Inferior parietal cortex (tissue), 1 donor: Measurements from ENCODE around the gene BLCAP.

Source experiments
- DNase-seq: peaks from one replicate; pipeline ENCODE4 v3.0.0-alpha.2; 2016; ENCODE audit errors: extremely low spot score

The BLCAP gene

DNA sequence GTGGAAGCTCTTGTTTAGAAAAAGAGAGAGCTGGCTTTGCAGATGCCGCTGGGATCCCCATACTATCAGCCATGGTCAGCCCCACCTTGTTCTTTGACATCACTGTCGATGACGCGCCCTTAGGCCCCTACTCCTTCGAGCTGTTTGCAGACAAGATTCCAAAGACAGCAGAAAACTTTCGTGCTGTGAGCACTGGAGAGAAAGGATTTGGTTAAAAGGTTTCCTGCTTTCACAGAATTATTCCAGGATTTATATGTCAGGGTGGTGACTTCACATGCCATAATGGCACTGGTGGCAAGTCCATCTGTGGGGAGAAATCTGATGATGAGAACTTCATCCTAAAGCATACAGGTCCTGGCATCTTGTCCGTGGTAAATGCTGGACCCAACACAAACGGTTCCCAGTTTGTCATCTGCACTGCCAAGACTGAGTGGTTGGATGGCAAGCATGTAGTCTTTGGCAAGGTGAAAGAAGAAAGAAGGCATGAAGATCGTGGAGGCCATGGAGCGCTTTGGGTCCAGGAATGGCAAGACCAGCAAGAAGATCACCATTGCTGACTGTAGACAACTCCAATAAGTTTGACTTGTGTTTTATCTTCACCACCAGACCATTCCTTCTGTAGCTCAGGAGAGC, 2.4 kb upstream of the BLCAP start:
- DNase-seq, result no peak

DNA sequence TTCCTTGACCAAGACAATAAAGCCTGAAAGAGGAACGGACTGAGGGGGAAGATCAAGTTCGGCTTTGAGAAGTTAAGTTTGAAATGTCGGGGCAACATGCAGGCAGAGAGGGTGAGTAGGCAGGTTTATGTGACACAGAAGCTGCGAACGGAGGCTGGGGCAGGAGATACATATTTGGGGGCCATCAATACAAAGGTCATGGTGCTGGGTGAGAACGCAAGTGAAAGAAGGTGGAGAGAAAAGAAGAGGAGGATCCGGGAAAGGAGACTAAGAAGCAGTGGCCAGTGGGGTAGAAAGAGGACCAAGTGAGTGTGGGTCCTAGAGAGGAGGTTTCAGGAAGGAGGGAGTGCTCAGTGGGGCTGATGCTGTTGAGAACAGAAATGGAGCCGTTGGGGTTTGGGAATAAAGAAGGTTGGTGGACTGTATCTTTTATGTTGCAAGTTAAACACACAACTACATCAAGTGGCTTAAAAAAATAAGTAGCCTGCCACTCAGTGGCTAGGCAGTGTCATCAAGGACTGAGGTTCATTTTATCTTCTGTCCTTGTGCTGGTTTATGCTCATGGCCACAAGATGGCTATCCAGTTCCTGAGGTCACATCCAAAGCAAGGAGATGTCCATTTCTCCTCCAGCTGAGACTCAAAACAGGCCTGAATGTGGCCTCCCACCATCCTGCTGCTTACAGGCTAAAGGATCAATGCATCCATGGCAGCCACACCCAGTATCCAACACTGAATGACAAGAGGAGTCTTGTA, 1.7 kb upstream of the BLCAP start:
- DNase-seq, result no peak

DNA sequence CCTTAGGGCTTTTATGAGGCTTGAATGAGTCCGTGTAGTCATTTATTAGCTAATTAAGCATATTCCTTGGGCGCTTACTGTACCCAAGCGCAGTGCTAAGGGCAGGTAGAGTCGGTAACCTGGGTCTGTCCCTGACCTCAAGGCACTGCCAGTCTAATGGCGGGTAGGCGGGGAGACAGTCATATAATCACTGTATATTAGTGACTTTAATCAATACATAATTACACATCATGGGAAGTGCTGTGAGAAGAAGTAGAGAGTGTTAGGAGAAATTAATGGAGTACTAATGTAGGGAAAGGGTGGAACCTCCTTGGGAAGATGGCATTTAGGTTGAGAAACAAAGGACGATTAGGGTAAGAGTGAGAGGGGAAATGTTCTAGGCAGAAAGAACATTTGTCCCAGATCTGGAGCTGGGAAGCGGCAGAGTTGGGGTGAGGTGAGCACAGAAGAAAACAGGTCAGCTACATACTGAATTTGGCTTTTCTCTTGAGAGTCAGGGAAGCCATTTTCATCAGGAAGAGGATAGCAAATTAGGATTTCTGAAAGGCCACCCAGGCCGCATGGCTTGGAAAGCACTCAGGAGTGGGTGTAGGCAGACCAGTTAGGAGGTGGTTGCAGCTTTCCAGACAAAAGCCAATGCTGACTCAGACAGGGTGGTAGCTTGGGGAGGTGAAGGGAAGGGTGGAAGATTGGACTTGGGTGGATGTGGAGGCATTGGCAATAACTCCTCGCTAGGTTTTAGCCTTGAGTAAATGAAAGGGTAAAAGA, 954 bp upstream of the BLCAP start:
- no peak for DNase-seq

DNA sequence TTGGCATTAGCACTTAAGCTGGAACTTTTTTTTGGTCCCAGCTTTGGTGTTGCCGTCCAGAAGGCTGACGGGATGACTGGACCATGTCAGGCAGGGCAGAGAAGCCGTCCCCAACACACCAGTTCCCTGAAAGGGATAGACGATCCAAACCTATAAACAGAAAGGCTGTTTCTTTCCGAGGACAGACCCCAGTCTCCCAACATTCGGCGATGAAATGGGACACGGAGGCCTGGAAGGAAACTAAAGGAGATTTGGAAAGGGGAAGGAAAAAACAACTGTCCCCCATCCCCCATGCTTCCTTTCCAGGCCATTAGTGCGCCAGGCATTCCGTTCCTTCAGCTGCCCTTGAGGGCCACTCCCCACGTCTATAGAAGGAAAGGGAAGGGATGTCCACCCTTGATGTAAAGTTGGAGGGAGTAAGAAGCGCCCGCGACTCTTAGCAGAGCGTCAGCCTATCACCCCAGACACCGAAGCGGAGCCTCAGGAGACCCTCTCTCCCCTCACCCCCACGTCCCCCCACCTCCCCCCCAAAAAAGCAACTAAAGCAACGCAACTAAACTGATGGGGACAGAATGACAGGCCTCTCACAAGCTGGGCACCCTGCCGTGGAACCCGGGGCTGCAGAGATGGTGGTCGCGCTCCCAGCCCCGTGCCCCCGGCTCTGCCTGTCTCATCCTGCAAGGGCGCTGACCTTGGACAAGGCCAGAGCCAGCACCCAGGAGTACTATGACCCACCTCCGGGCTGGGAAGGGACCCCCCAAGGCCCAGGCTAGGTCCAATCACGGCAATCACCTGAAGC, 638 bp downstream of the BLCAP start:
- no peak for DNase-seq

DNA sequence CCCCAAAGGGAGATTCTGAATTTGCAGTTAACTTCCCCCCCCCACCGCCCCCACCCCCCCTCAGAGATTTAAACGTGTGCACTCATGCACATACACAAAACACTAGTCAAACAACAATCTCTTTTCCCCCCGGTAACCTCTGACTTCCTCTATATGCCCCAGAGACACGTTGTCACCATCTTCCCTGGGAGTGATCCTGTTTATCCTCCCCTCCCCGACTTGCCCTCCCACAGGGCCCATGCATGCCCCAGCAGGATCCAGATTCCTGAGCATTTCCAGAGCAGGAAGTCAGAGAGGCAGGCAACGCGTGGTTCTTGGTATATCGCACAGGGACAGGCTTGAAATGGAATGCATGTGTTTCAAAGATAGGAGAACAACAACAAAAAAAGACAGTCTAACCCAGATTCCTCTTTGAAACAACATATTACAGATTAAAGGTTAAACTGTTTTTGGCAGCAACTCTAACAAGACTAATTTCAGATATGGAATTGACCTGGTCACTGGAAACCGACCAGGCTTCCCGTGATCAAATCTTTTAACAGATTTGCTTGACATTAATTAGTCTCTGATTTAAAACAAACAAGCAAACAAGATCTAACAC, 1.3 kb downstream of the BLCAP start:
- no peak for DNase-seq

DNA sequence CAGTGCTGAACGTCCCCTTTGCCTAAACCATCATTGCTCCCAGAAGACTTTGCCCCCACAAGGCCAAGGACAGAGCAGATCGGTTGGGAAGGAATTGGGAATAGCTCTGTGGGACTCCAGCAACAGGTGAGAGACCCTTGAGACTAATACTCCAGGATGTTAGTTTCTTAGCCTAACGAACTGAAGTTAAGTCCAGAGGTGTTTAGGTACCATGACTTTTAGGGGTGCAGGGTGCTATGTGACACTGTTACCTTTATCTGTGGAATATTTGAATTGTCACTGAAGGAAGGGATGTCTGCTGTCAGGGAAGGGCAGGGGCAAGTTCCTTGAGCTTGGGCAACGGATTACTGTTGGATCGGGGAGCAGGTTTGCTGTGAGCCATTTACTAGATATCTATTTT, 1.9 kb downstream of the BLCAP start:
- no peak for DNase-seq

DNA sequence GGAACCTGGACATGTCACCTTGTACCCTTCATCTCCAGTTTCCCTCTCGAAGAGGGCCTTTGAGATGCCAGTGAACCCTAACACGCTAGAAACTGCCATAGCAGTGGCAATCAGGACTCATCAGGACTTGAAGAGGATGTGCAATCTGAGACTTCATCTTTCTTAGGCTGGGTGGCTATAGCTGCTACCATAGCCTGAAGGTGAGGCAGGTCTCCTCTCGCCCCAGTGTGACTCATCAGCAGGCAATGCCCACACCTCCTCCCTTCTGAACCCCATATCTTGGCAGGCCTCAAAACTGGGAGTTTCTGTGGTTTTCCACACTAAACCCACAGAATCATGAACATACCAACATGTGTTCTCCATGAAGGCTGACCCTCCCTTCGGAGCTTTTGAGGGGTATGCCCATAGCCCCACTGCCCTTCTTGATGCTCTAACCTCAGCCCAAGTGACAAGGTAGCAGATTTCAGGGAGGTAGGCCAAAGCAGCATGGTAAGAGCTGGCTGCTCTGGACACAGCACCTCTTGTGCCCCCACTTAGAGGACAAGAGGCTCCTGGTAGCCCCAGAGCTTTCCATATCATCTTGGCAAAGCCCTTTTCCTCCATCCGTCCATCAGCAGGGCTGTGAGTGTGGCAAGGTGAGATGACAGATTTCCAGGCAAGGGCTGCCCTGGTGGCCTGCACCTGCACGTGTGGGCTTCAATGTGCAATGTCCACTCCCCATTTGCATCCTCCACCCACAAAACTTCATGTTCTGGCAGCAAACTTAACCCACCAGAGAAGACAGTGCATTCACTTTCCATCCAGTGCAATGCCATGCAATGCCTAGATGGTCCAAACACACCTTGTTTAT, 2.6 kb downstream of the BLCAP start:
- no peak for DNase-seq

DNA sequence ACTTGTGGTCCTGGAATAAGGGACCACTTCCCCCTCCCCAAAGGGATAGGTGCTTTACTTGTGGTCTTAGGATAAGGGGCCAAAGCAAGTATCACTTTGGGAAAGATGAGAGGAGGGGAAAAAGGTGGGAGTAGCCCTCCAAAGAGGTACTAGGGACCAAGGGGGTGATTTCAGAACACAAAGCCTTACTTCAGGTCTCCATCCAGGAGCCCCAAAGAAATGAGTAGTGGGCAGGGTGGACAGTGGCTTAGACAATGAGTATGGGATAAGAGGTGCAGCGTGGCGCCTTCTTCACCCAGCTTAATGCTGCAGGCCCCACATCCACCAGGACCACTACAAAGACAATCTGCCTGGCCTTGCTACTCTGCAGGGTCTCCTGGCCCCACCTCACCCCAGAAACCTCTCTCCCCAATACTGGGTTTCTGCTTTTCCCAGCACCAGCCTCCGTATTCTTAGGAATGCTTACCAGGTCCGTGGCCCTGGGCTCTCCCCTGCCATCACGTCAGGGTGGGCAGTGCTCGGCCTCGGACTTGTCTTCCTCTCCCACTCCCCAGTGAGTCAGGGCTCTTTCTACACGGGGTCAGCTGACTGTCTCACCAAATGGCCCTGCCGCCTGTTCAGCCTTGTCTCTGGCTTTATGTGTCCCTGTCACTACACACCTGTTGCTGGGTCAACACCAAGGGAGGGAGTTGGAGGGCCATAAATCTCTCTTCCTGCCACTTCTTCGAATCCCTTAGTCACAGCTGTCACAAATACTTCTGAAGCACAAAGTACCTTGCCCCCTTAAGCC, 3.6 kb downstream of the BLCAP start:
- DNase-seq, result no peak

DNA sequence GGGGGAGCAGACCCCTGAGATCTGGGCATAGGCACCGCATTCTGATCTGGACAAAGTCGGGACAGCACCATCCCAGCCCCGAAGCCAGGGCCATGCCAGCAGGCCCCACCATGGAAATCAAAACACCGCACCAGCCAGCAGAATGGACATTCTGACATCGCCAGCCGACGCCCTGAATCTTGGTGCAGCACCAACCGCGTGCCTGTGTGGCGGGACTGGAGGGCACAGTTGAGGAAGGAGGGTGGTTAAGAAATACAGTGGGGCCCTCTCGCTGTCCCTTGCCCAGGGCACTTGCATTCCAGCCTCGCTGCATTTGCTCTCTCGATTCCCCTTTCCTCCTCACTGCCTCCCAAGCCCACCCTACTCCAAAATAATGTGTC, 4.7 kb downstream of the BLCAP start:
- no peak for DNase-seq

DNA sequence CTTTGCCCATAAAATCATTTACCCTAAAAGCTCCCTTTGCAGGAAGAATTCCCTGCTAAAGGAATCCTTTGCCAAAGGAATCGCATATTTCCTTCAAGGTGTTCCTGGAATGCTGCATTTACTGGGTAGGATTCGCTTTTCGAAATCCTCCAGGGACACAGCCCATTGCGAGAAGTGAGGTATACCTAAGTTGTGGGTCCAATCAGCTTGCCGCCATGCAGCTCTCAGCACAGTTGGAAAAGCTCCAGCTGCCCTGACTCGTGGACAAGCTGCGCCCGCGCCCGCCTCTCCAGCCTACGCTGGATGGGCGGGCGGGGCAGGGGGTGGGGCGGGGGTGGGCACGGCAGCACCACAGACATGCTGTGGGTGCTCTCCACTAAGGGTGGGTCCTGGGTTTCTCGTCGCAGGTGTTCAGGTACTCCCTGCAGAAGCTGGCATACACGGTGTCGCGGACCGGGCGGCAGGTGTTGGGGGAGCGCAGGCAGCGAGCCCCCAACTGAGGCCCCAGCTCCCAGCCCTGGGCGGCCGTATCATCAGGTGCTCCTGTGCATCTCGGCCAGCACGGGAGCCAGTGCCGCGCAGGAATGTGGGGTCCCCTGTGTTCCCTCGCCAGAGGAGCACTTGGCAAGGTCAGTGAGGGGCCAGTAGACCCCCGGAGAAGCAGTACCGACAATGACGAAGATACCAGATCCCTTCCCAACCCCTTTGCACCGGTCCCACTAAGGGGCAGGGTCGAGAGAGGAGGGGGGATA, 5.2 kb downstream of the BLCAP start:
- DNase-seq, result no peak

DNA sequence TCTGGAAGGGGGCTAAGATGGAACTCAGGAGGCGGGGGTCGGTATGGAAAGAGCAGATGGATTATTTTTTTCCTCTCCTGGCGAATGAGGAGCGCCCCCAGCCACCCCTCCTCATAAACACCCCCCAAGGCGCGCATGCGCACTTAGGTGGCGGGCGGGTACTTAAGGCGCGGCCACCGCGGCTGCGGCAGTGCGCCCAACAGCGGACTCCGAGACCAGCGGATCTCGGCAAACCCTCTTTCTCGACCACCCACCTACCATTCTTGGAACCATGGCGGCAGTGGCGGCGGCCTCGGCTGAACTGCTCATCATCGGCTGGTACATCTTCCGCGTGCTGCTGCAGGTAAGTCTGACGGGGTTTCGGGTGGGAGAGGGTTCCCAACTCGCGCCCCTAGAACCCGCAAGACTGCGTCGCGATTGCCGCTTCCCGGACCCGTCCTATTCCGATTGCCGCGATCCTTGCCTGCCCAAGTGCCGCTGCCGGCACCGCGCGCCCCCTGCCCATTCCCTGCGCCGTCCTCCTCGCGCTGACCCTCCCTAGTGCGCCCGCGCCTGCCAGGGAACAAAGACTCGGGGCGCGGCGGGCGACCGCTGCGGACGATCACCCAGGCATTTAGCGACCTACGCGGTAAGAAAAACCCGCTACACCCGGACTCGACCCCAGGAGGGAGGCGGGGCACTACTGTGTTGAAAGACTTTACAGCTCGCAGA, 6.5 kb downstream of the BLCAP start, which contains the start of gene NNAT:
TSS of gene NNAT (plus strand) at position 190 of the 711 bp plus-strand sequence. CDS start at position 272, 82 bp downstream.
- DNase-seq, result peak; percentile 23

DNA sequence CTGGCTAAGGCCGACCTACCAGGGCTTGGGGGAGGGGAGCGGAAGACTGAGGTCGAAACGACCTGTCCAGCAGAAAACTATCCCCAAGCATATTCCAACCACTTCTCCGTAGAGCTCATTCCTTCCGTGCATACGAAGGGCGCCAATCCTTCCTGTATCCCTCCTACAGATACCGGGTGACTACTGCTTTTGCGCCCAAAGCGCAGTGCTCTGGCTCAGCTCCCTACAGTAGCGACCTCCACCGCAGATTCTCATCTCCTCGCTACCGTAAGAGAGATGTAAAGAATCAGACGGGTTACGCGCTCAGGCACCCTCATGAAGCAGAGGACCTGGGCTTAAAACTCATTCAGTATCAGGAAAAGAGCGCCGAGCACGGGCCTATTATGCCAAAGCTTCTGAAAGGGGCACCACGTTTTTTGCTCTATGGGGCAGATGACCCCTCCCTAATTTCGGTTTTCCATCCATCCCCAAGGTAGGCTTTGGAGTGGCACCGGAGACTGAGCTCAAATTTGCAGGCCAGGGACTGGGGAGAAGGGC, 7.2 kb downstream of the BLCAP start:
- DNase-seq, result no peak

DNA sequence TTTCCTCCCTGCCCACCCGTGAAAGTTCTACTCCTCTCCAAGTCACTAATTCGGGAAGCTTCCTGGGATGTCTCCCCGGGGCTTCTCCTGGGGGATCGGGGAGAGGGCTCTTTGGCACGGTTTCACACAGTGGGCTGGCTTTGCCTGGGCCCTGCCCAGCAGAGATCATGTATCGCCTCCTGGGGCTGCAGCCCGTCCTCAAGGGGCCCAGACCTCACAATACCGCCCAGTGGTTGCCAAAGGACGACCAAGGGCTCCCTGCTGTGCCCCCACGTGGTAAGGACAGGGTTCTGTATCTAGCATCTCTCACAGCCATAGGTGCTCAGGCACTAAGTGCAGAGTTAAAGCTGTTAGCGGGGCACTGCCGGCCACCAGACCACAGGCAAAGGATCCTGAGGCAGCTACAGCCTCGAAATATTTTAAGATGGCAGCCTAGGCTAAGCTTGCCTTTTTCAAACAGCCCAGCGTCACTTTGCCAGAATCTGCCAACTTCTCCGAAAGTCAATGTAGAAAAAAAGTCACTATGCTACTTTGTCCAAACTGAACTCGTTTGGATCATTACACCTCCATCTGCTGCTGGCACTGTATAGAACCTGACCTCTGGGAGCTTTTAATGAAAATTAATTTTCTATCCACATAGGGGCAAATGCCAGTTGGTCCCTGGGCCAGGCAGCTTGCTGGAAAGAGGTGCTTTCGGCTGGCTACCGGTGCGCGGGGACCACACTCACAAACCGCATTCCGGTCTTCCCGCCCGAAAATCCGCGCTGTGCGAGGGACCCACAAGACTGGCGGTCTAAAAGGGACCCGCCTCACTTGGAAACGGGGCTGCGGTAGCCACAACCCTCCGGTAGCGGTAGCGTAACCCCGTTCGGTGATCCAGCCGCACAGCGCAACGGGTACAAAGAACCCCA, 7.9 kb downstream of the BLCAP start:
- no peak for DNase-seq

DNA sequence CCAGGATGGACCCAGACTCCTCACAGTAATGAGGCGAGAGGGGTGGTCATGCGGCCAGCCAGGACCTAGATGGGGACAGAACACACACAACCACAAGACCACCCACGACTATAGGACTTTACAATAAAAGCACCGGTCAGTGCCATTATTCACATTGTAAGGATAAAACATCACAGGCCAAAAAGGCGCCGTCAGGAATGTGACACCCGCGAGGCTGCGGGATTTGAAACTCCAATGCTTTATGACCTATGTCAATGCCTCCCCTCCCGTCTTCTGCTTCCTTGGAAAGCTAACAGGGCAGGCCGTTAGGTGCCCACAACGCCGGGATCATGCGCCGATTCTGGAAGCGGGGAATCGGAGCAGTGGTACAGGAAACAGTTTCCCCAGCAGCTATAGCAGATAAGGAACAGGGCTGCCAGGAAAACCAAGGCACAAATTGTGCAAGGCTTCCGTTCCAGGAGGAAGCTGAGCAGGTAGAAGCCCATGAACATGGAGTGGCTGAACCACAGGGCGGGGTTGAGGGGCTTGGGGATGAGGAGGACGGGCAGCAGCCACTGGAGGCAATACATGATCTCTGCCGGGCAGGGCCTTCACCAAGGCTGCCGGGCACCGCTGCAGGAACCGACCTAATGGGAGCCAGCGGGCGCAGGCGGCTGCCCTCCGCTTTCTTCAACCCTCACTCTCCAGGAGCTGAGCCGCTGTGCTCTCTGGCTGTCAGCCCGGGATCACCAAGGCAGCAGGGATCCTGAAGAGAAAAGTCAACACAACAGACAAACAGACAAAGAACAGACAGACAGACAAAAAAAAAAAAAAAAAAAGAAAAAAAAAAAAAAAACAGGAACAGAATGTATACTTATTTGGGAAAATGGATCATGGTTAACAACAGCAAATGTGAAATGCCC, 8.8 kb downstream of the BLCAP start:
- DNase-seq, result no peak

DNA sequence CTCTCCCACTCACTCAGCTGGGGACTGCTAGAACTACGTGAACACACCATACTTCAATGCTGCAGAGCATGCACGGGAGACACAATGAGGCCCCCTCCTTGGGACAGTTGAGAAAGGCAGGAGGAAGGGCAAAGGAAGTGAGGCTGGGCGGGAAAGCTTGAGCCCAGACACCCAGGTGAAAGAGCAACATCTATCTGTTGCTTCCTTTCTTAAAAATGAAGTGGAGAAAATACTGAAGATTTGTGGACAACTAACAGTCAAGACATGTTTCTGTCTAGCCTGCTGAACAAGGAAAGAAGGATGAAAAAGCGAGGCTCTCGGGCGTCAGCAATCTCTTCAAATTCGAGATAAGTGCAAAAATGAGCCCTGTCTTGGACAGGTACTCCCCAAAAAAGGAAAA, 9.6 kb downstream of the BLCAP start:
- DNase-seq, result no peak
